Right lobe of liver (tissue), 6 donors: Measurements from ENCODE around the gene KIF3B. TPM values are rescaled to one million over a fixed set of nuclear protein-coding genes. Genes with fewer than 3 reads are reported as not detected.
"Not testable (repeated sequence)": the region's sequence is repeated elsewhere in the genome, so short reads cannot be mapped to it uniquely, and the experiment has no call there.

Source experiments
- ATAC-seq, 4 donors: fragments of 200-7000 bp; cut with Tn5 transposase; one replicate each; pipeline ENCODE4 v1.9.1; 2020; ENCODE audit warnings: mild to moderate bottlenecking in 4 of 4, moderate library complexity in 4 of 4
- DNase-seq, 3 donors: peaks; one replicate each; pipeline ENCODE4 v3.0.0-alpha.2; 2020
- H3K27ac ChIP-seq, 3 donors: fragments of 200-600 bp; one replicate each; pipeline ENCODE4 v1.8.0; 2022
- H3K27me3 ChIP-seq, 2 donors: fragments of 200-600 bp; one replicate each; pipeline ENCODE4 v1.8.0; 2022
- H3K36me3 ChIP-seq, 4 donors: fragments of 200-600 bp; sonication (generic) in 1 of 4; one replicate each; pipeline versions ENCODE4 v1.5.1 to v1.8.0; 2017 to 2022; ENCODE audit warnings: control low read depth in 1 of 4
- H3K4me1 ChIP-seq, 4 donors: fragments of 200-600 bp; sonication (generic) in 1 of 4; one replicate each; pipeline versions ENCODE4 v1.5.1 to v1.8.0; 2017 to 2022; ENCODE audit warnings: control low read depth in 1 of 4
- H3K4me3 ChIP-seq, 3 donors: fragments of 200-600 bp; one replicate each; pipeline ENCODE4 v1.8.0; 2022
- H3K9me3 ChIP-seq, 4 donors: fragments of 200-600 bp; sonication (generic) in 1 of 4; one replicate each; pipeline versions ENCODE4 v1.5.1 to v1.8.0; 2017 to 2022; ENCODE audit warnings: control low read depth in 1 of 4
- POLR2A ChIP-seq: fragments of 450-650 bp; IDR thresholded peaks from one replicate; pipeline ENCODE4 v1.6.1; 2017; ENCODE audit warnings: antibody characterized with exemption, mild to moderate bottlenecking
- WGBS: methylation state at CpG from one replicate; pipeline ENCODE4 v1.1.6; 2018; ENCODE audit warnings: low coverage, low lambda C conversion rate; ENCODE audit not compliant: insufficient coverage; ENCODE audit errors: missing lambda C conversion rate; 5-methylcytosine and 5-hydroxymethylcytosine counted together
- intact Hi-C, 2 donors: fragments of 100-400 bp; cut with DNase I; formaldehyde crosslinking; loops; one replicate each; pipeline versions ENCODE4 v1.11.2 to v1.14.1; 2022
- total RNA-seq, 6 experiments: library from RNA; depleted of rRNA in 2 of 6; stranded (reverse); fragments of >200 nt in 2 of 6; fragmentation: NEBNext Ultra II Directional in 3 of 6; extraction: Animal tissue kit (Norgen Biotek cat#: 25700) in 3 of 6; gene quantifications; one replicate each; pipeline versions ENCODE4 v1.1.0 to v1.2.4, GENCODE V29; 2016 to 2023
- TF ChIP-seq, protein P1 (sequence below), 4 donors: fragments of 200-600 bp in 3 of 4; fragments of 450-650 bp in 1 of 4; IDR thresholded peaks; one replicate each; pipeline versions ENCODE4 v1.5.1 to v1.8.0; 2016 to 2022; ENCODE audit warnings: antibody characterized with exemption in 4 of 4, mild to moderate bottlenecking in 2 of 4
- donor health status: DM: no; HTN: yes; CAD: no.
- donor health status: DM: no; HTN: no; CAD: no.
- donor health status: DM: no; HTN: no; CAD: no.
- donor health status: DM: no; HTN: yes; CAD: no.
- donor health status: DM: no; HTN: yes; CAD: no.

KIF3B gene
- total RNA-seq, 6 experiments from 2014 or later, result 16.4 to 23.6 (median 20.7) TPM

DNA sequence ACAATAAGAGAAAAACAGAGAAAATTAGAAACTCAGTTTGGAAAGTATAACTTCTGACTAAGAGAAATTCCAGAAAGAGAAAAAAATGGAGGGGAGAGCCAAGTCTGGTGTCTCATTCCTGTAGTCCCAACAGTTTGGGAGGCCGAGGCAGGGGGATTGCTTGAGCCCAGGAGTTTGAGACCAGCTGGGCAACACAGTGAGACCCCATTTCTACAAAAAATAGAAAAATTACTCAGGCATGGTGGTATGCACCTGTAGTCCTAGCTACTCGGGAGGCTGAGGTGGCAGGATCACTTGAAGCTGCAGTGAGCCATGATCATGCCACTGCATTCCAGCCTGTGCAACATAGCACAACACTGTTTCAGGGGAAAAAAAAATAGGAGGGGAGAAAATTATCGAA lies 3.1 kb upstream of the KIF3B start:
- DNase-seq (no peak), ATAC-seq (no peak)
- Histone ChIP-seq H3K27ac (no peak overlapping the region), H3K4me1 (peaks cover 0 to 10% (median 0%) of the 10 kb centered on the region in 4 donors), H3K9me3 (no peaks in the 10 kb centered on the region), H3K4me3 (no peak overlapping the region), H3K27me3 (no peaks in the 10 kb centered on the region), H3K36me3 (no peaks in the 10 kb centered on the region)
- no peak for TF ChIP-seq POLR2A
- TF ChIP-seq, protein P1, sequence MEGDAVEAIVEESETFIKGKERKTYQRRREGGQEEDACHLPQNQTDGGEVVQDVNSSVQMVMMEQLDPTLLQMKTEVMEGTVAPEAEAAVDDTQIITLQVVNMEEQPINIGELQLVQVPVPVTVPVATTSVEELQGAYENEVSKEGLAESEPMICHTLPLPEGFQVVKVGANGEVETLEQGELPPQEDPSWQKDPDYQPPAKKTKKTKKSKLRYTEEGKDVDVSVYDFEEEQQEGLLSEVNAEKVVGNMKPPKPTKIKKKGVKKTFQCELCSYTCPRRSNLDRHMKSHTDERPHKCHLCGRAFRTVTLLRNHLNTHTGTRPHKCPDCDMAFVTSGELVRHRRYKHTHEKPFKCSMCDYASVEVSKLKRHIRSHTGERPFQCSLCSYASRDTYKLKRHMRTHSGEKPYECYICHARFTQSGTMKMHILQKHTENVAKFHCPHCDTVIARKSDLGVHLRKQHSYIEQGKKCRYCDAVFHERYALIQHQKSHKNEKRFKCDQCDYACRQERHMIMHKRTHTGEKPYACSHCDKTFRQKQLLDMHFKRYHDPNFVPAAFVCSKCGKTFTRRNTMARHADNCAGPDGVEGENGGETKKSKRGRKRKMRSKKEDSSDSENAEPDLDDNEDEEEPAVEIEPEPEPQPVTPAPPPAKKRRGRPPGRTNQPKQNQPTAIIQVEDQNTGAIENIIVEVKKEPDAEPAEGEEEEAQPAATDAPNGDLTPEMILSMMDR (IDR thresholded peaks at IDR 0.05), result no peak
- intact Hi-C loops, result no loop called here
- 86% methylated on average over 3 of the region's 3 CpGs for WGBS

DNA sequence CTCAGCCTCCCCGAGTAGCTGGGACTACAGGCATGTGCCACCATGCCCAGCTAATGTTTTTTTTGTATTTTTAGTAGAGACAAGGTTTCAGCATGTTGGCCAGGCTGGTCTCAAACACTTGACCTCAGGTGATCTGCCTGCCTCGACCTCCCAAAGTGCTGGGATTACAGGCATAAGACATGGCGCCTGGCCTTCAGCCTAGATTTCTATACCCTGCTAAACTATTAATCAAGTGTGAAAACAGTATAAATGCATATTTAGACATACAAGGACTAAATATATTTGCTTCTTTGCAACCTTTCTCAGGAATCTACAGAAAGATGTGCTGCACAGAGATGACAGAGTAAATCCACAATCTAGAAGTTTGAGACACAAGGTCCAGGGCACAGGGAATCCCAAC lies 2.3 kb upstream of the KIF3B start:
- H3K36me3 ChIP-seq, H3K9me3 ChIP-seq, ATAC-seq, DNase-seq, intact Hi-C loops, H3K27me3 ChIP-seq, H3K4me1 ChIP-seq, H3K4me3 ChIP-seq, H3K27ac ChIP-seq: not testable (repeated sequence)
- WGBS, result 83% methylated on average over 3 of the region's 3 CpGs

DNA sequence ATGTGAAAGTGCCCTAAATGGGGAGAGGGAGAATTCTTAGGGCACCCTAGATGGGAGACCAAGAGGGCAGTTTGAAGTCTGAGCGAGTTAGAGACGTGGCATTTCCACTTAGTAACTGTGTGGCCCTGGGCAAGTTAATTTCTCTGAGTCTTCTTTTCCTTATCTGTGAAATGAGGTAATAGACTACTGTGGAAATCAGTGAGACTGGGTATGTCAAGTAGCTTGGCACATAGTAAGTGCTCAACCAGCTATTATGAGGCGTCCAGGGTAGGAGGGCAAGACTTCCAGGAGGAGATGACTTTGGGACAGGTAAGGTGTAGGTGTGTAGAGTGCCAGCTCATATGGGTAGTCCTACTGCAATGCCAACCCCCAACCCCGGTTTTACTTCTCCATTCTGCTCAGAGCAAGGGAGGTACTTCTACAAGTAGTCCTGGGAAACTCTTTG lies 770 bp downstream of the KIF3B start:
- intact Hi-C loops, result no loop called here
- WGBS, result 22% methylated on average over 4 of the region's 4 CpGs
- Histone ChIP-seq H3K4me1 (peaks cover 0 to 23% (median 4%) of the 10 kb centered on the region in 4 donors), H3K9me3 (no peaks in the 10 kb centered on the region), H3K4me3 (peak overlapping the region; percentile 92 to 96 (median 95)), H3K27ac (peak overlapping the region in 1 of 3 donors; percentile 61), H3K27me3 (no peaks in the 10 kb centered on the region), H3K36me3 (no peaks in the 10 kb centered on the region)
- DNase-seq (no peak), ATAC-seq (peak in 1 of 4 donors; percentile 16)
- TF ChIP-seq, protein P1 (IDR thresholded peaks at IDR 0.05), result no peak
- TF ChIP-seq POLR2A, result no peak

DNA sequence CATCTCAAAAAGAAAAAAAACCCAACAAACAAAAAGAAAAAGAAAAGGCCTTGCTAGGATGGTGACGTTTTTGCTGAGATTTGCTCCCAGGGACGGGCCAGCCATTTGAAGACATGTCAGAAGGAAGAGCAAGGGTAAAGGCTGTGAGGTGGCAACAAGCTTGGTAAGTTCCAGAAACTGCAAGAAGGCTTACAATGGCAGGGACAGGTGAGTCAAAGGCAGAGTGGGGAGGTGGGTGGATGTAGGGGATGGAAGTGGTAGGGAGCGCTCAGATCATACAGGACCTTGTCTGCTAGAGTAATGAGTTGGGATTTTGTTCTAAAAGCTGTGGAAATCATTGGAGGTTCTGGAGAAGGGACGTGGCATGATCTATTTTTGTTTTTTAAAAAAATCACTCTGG lies 4.3 kb downstream of the KIF3B start:
- 89% methylated on average over 4 of the region's 4 CpGs for WGBS
- Histone ChIP-seq H3K27me3 (no peaks in the 10 kb centered on the region), H3K9me3 (no peaks in the 10 kb centered on the region), H3K4me1 (peaks cover 0 to 31% (median 8%) of the 10 kb centered on the region in 4 donors), H3K4me3 (no peak overlapping the region), H3K27ac (peak overlapping the region in 1 of 3 donors; percentile 30), H3K36me3 (no peaks in the 10 kb centered on the region)
- no peak for DNase-seq
- TF ChIP-seq, protein P1 (IDR thresholded peaks at IDR 0.05), result no peak
- TF ChIP-seq POLR2A, result no peak
- ATAC-seq, result no peak
- intact Hi-C loops, result no loop called here

DNA sequence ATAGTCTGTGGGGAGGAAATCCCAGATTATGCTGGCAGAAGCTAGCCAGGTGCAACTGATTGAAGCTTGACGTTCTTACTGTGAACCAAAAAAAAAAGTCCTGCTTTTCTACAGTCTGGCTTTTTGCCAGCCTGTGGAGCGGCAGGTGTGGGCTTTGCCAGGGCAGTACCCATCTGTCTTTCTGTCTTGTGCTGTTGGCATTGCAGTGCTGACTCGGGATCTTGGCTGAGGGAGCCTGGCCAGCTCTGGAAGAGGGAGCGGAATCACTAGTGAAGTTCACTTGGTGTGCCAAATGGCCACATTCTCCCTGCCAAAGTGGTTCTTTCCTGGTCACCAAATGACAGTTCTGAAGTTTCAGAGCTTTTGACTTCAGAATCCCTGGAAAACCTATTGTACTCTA lies 5.0 kb downstream of the KIF3B start:
- peak; percentile 55 to 88 (median 85) for DNase-seq
- TF ChIP-seq, protein P1 (IDR thresholded peaks at IDR 0.05), result no peak
- no peak for TF ChIP-seq POLR2A
- H3K27ac ChIP-seq, result peak overlapping the region in 2 of 3 donors; percentile 30 to 35
- intact Hi-C loops, result no loop called here
- no peaks in the 10 kb centered on the region for H3K27me3 ChIP-seq
- ATAC-seq, result peak; percentile 76 to 93 (median 90)
- no peaks in the 10 kb centered on the region for H3K9me3 ChIP-seq
- no peak overlapping the region for H3K4me3 ChIP-seq
- WGBS, result 50% methylated on average over 2 of the region's 4 CpGs
- H3K4me1 ChIP-seq, result peaks cover 0 to 31% (median 12%) of the 10 kb centered on the region in 4 donors
- no peaks in the 10 kb centered on the region for H3K36me3 ChIP-seq
